Measurements from ENCODE around the gene ISOC2.
A peak's percentile ranks its signal among the peaks of the same experiment; 100 is the strongest.

The ISOC2 gene

GRCh38 chr19:55447421-55448174 is 13.8 kb downstream of the ISOC2 start:
- Mint-ChIP-seq H3K9me3 (no peaks in the 10 kb centered on the region), H3K4me1 (ENCODE audit: low read depth) (peaks cover 6% of the 10 kb centered on the region), H3K27me3 (peaks cover 51% of the 10 kb centered on the region), H3K4me3 (no peak overlapping the region), H3K36me3 (ENCODE audit: low read depth) (no peaks in the 10 kb centered on the region), H3K27ac (no peak overlapping the region)
- no peak for DNase-seq

DNA sequence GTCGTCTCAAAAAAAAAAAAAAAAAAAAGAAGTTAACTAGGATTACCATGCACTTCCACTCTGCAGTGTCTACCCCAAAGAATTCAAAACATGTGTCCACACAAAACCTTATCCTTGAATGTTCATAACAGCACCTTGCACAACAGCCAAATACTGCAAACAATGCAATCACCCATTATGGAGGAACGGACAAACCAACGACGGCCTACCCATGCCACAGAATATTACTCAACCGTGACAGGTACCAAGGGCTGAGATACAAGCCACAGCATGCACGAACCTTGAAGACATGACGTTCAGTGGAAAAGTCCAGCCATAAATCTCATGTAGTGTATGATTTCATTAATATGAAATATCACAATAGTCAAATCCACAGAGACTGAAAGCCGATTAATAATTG is 15.4 kb downstream of the ISOC2 start:
- H3K4me1 Mint-ChIP-seq (ENCODE audit: low read depth), result peaks cover 10% of the 10 kb centered on the region
- H3K27me3 Mint-ChIP-seq, result peaks cover 55% of the 10 kb centered on the region
- H3K36me3 Mint-ChIP-seq (ENCODE audit: low read depth), result no peaks in the 10 kb centered on the region
- no peak overlapping the region for H3K4me3 Mint-ChIP-seq
- DNase-seq, result no peak
- H3K9me3 Mint-ChIP-seq, result no peaks in the 10 kb centered on the region
- H3K27ac Mint-ChIP-seq, result no peak overlapping the region

DNA sequence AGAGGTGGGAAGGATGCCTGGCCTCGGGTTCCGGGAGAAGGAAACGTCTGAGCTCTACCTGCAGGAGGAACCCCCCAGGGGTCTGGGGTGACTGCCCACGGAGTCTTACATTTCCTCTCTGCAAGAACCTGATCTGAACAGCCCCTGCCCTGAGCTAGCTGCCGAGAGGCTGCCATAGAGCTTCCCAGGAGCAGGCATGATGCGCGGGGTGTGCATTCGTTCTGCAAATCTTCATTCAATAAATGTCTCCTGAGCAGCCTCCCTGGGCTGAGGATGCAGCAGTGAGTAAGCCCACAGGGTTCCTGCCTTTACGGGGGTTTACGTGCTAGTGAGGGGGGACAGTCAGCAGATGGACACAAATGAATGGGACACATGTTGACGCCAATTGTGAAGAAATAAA is 16.8 kb downstream of the ISOC2 start:
- DNase-seq, result no peak
- Mint-ChIP-seq H3K27ac (no peak overlapping the region), H3K4me1 (ENCODE audit: low read depth) (peaks cover 14% of the 10 kb centered on the region), H3K4me3 (no peak overlapping the region), H3K27me3 (peaks cover 60% of the 10 kb centered on the region), H3K9me3 (no peaks in the 10 kb centered on the region), H3K36me3 (ENCODE audit: low read depth) (no peaks in the 10 kb centered on the region)

- Mint-ChIP-seq H3K27ac (no peak overlapping the region), H3K27me3 (peaks cover 66% of the 10 kb centered on the region), H3K4me3 (no peak overlapping the region), H3K9me3 (no peaks in the 10 kb centered on the region), H3K4me1 (ENCODE audit: low read depth) (peaks cover 14% of the 10 kb centered on the region), H3K36me3 (ENCODE audit: low read depth) (no peaks in the 10 kb centered on the region)
- DNase-seq, result no peak
Measured at GRCh38 chr19:55443824-55444480, 17.5 kb downstream of the ISOC2 start.

DNA sequence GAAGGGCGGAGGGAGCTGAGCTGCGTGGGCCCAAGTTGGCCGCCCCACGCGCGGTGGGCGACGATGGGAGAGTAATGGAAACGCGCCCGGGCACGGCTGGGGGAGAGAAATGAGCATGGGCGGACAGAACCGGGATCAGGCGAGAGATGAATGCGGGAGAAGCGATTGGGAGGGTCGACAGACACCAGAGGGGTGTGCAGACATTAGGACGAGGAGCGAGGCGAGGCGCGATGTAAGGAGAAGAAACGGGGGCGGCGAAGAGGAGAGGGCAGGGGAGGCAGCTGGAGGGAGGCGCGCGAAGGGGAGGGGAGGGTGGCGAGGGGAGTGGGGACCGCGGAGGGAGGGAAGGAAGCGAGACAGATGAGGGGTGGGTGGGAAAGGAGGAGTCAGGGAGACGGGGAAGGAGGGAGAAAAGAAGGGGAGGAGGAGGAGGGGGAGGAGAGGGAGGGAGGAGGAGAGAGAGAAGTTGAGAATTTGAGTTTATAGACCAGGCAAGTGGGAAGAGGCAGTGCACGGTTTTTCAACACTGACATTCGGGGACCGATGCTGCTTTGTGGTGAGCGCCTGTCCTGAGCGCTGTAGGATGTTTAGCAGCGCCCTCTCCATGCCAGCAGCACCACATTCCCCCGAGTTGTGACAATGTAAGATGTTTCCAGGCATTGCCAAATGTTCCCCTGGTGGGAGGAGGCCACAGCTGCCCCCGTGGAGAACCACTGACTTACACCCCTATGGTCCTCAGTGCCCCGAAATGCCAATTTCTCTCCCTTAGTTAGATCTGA is 18.2 kb downstream of the ISOC2 start, which contains the start of gene SHISA7:
TSS of gene SHISA7 (minus strand) at position 256 of the 779 bp plus-strand sequence. CDS start 437 bp downstream, outside the sequence.
- Mint-ChIP-seq H3K9me3 (no peaks in the 10 kb centered on the region), H3K27me3 (peaks cover 74% of the 10 kb centered on the region), H3K27ac (no peak within 1 kb of the TSS), H3K36me3 (ENCODE audit: low read depth) (no peaks in the 10 kb centered on the region), H3K4me1 (ENCODE audit: low read depth) (peaks cover 14% of the 10 kb centered on the region), H3K4me3 (no peak within 1 kb of the TSS)
- no peak for DNase-seq

GRCh38 chr19:55442372-55442961 is 19.0 kb downstream of the ISOC2 start:
- Mint-ChIP-seq H3K4me1 (ENCODE audit: low read depth) (peaks cover 14% of the 10 kb centered on the region), H3K36me3 (ENCODE audit: low read depth) (no peaks in the 10 kb centered on the region), H3K9me3 (no peaks in the 10 kb centered on the region), H3K27ac (no peak overlapping the region), H3K4me3 (no peak overlapping the region), H3K27me3 (peaks cover 80% of the 10 kb centered on the region)
- DNase-seq, result no peak

GRCh38 chr19:55441692-55442321 is 19.6 kb downstream of the ISOC2 start:
- Mint-ChIP-seq H3K36me3 (ENCODE audit: low read depth) (no peaks in the 10 kb centered on the region), H3K4me1 (ENCODE audit: low read depth) (peaks cover 14% of the 10 kb centered on the region), H3K27me3 (peaks cover 87% of the 10 kb centered on the region), H3K27ac (no peak overlapping the region), H3K4me3 (peak overlapping the region; percentile 4), H3K9me3 (no peaks in the 10 kb centered on the region)
- peak; percentile 43 for DNase-seq

GRCh38 chr19:55441319-55441691 is 20.1 kb downstream of the ISOC2 start:
- H3K27me3 Mint-ChIP-seq, result peaks cover 90% of the 10 kb centered on the region
- peaks cover 14% of the 10 kb centered on the region for H3K4me1 Mint-ChIP-seq (ENCODE audit: low read depth)
- H3K36me3 Mint-ChIP-seq (ENCODE audit: low read depth), result no peaks in the 10 kb centered on the region
- no peak overlapping the region for H3K27ac Mint-ChIP-seq
- H3K4me3 Mint-ChIP-seq, result no peak overlapping the region
- DNase-seq, result no peak
- no peaks in the 10 kb centered on the region for H3K9me3 Mint-ChIP-seq

DNA sequence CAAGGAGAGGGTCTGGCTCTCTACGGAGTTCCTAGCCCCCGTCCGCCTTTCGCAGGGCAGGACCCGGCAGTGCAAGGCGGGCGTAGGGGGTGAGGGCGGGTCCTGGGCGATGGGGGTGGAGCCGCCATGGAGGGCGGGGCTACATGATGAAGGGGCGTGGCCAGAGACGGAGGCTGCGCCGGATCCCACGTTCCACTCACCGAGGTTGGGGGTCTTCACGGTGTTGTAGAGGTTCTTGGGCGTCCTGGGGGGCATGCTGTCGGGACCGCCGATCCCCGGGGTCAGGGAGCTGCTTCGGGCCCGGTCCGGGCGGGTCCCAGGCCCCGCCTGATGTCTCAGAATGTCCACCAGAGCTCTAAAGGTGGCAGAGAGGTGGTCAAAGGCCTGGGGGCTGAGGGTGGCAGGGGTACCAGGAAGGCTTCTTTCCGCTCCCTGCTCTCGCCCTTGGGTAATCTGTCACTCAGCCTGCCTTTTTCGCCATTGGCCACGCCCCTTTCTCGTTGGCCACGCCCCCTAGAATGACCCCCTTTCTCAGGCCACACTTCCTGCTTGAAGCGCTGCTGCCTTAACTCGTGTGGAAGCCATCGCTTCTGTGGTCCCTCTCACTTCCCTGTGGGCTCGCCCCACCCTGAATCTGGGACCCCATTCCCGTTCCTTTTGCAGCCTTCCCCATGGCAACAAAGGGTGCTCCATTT is 20.9 kb downstream of the ISOC2 start:
- H3K9me3 Mint-ChIP-seq, result no peaks in the 10 kb centered on the region
- DNase-seq, result peak; percentile 46
- H3K27me3 Mint-ChIP-seq, result peaks cover 86% of the 10 kb centered on the region
- peaks cover 14% of the 10 kb centered on the region for H3K4me1 Mint-ChIP-seq (ENCODE audit: low read depth)
- no peak overlapping the region for H3K27ac Mint-ChIP-seq
- H3K36me3 Mint-ChIP-seq (ENCODE audit: low read depth), result no peaks in the 10 kb centered on the region
- H3K4me3 Mint-ChIP-seq, result no peak overlapping the region

- Mint-ChIP-seq H3K27ac (no peak overlapping the region), H3K27me3 (peaks cover 71% of the 10 kb centered on the region), H3K4me3 (no peak overlapping the region), H3K4me1 (ENCODE audit: low read depth) (peaks cover 14% of the 10 kb centered on the region), H3K36me3 (ENCODE audit: low read depth) (no peaks in the 10 kb centered on the region), H3K9me3 (no peaks in the 10 kb centered on the region)
- no peak for DNase-seq
Measured at GRCh38 chr19:55439052-55439451, 22.4 kb downstream of the ISOC2 start.

- no peak for DNase-seq
- Mint-ChIP-seq H3K27ac (no peak overlapping the region), H3K4me3 (no peak overlapping the region), H3K9me3 (no peaks in the 10 kb centered on the region), H3K27me3 (peaks cover 62% of the 10 kb centered on the region), H3K36me3 (ENCODE audit: low read depth) (no peaks in the 10 kb centered on the region), H3K4me1 (ENCODE audit: low read depth) (peaks cover 14% of the 10 kb centered on the region)
Measured at GRCh38 chr19:55437410-55437809, 24.0 kb downstream of the ISOC2 start.

GRCh38 chr19:55436847-55437246 is 24.6 kb downstream of the ISOC2 start:
- H3K27ac Mint-ChIP-seq, result no peak overlapping the region
- no peaks in the 10 kb centered on the region for H3K9me3 Mint-ChIP-seq
- DNase-seq, result no peak
- H3K4me1 Mint-ChIP-seq (ENCODE audit: low read depth), result peaks cover 12% of the 10 kb centered on the region
- H3K27me3 Mint-ChIP-seq, result peaks cover 64% of the 10 kb centered on the region
- no peak overlapping the region for H3K4me3 Mint-ChIP-seq
- no peaks in the 10 kb centered on the region for H3K36me3 Mint-ChIP-seq (ENCODE audit: low read depth)

DNA sequence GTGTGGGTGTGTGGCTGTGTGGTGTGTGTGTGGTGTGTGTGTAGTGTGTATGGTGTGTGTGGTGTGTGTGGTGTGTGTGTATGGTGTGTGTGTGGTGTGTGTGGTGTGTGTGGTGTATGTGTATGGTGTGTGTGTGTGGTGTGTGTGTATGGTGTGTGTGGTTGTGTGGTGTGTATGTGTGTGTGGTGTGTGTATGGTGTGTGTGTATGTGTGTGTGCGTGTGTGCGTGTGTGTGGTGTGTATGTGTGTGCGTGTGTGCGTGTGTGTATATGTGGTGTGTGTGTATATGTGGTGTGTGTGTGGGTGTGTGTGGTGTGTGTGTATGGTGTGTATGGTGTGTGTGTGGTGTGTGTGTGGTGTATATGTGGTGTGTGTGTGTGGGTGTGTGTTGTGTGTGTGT is 26.4 kb downstream of the ISOC2 start:
- no peaks in the 10 kb centered on the region for H3K36me3 Mint-ChIP-seq (ENCODE audit: low read depth)
- no peak overlapping the region for H3K27ac Mint-ChIP-seq
- H3K27me3 Mint-ChIP-seq, result peaks cover 65% of the 10 kb centered on the region
- no peaks in the 10 kb centered on the region for H3K4me1 Mint-ChIP-seq (ENCODE audit: low read depth)
- no peak overlapping the region for H3K4me3 Mint-ChIP-seq
- H3K9me3 Mint-ChIP-seq, result no peaks in the 10 kb centered on the region
- no peak for DNase-seq

Measured in activated T-cell treated with anti-CD3 and anti-CD28 coated beads, Interleukin-2, amount 50 U/mL, for 24 hours (primary cell).